ENCODE results near the gene JARID2.

DNA sequence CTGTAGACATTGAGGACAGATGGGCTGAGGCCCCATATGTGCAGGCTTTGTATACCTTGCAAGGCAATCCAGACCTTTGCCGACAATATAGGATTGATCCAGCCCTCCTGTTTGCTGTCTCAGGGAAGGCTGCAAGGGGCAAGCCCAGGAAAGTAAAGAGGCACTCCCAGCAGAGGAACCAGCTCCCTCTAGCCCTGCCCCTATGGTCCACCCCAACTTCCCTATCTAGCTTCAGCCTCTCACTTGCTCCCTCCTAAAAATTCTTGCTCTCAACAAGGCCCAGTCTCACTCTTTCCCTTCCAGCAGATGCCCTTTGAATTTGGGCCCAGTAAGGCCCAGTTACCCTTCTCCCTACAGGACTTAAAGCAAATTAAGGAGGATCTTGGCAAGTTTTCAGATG lies 92.6 kb downstream of the JARID2 start:
- TF ChIP-seq, protein P1, sequence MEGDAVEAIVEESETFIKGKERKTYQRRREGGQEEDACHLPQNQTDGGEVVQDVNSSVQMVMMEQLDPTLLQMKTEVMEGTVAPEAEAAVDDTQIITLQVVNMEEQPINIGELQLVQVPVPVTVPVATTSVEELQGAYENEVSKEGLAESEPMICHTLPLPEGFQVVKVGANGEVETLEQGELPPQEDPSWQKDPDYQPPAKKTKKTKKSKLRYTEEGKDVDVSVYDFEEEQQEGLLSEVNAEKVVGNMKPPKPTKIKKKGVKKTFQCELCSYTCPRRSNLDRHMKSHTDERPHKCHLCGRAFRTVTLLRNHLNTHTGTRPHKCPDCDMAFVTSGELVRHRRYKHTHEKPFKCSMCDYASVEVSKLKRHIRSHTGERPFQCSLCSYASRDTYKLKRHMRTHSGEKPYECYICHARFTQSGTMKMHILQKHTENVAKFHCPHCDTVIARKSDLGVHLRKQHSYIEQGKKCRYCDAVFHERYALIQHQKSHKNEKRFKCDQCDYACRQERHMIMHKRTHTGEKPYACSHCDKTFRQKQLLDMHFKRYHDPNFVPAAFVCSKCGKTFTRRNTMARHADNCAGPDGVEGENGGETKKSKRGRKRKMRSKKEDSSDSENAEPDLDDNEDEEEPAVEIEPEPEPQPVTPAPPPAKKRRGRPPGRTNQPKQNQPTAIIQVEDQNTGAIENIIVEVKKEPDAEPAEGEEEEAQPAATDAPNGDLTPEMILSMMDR (IDR thresholded peaks at IDR 0.05), result no peak
- TF ChIP-seq POLR2A (IDR thresholded peaks at IDR 0.05), result no peak

Measured in thyroid gland (tissue), 4 donors.